ENCODE results near the gene BCKDK. TPM values are rescaled to one million over a fixed set of nuclear protein-coding genes. Genes with fewer than 3 reads are reported as not detected.
A peak's percentile ranks its signal among the peaks of the same experiment; 100 is the strongest.

The BCKDK gene
- total RNA-seq, 3 donors from 2014 or later (not counting 1 experiment from before 2014, with no cell fraction given): 9.9 to 16.3 (median 12.1) TPM

DNA sequence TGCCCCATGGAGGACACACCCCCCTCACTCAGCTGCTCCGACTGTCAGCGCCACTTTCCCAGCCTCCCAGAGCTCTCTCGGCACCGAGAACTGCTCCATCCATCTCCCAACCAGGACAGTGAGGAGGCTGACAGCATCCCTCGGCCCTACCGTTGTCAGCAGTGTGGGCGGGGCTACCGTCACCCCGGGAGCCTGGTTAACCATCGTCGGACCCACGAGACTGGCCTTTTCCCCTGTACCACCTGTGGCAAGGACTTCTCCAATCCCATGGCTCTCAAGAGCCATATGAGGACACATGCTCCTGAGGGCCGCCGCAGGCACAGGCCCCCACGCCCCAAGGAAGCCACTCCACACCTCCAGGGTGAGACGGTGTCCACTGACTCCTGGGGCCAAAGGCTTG is 31.9 kb upstream of the BCKDK start:
- Mint-ChIP-seq H3K4me3 (peak overlapping the region; percentile 28), H3K4me1 (peaks cover 51 to 67% of the 10 kb centered on the region in 2 donors), H3K36me3 (peaks cover 7% of the 10 kb centered on the region), H3K27ac (peak overlapping the region; percentile 95 to 97), H3K27me3 (ENCODE audit: low read depth in 2 of 2) (no peaks in the 10 kb centered on the region), H3K9me3 (no peaks in the 10 kb centered on the region)
- intact Hi-C loops (cut with micrococcal nuclease): no loop called here
- TF ChIP-seq, protein P1, sequence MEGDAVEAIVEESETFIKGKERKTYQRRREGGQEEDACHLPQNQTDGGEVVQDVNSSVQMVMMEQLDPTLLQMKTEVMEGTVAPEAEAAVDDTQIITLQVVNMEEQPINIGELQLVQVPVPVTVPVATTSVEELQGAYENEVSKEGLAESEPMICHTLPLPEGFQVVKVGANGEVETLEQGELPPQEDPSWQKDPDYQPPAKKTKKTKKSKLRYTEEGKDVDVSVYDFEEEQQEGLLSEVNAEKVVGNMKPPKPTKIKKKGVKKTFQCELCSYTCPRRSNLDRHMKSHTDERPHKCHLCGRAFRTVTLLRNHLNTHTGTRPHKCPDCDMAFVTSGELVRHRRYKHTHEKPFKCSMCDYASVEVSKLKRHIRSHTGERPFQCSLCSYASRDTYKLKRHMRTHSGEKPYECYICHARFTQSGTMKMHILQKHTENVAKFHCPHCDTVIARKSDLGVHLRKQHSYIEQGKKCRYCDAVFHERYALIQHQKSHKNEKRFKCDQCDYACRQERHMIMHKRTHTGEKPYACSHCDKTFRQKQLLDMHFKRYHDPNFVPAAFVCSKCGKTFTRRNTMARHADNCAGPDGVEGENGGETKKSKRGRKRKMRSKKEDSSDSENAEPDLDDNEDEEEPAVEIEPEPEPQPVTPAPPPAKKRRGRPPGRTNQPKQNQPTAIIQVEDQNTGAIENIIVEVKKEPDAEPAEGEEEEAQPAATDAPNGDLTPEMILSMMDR (IDR thresholded peaks at IDR 0.05): no peak
- Histone ChIP-seq H3K36me3 (ENCODE audit: control insufficient read depth, insufficient read depth, low read length) (peaks cover 52% of the 10 kb centered on the region), H3K27ac (ENCODE audit: low read length) (no peak overlapping the region), H3K4me1 (ENCODE audit: control insufficient read depth, insufficient read depth, low read length) (peaks cover 49% of the 10 kb centered on the region), H3K9me3 (ENCODE audit: control insufficient read depth, insufficient read depth, low read length) (no peaks in the 10 kb centered on the region), H3K27me3 (ENCODE audit: control insufficient read depth, insufficient read depth, low read length) (no peaks in the 10 kb centered on the region), H3K4me3 (ENCODE audit: low read length) (no peak overlapping the region)
- 87% methylated on average over 16 of the region's 16 CpGs for WGBS (ENCODE audit: insufficient coverage)
- ATAC-seq: no peak
- no peak for DNase-seq

DNA sequence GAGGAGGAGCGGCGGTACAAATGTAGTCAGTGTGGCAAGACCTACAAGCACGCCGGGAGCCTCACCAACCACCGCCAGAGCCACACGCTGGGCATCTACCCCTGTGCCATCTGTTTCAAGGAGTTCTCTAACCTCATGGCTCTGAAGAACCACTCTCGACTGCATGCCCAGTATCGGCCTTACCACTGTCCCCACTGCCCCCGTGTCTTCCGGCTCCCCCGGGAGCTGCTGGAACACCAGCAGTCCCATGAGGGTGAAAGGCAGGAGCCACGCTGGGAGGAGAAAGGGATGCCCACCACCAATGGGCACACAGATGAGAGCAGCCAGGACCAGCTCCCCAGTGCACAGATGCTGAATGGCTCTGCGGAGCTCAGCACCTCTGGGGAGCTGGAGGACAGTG is 31.2 kb upstream of the BCKDK start:
- Histone ChIP-seq H3K27ac (ENCODE audit: low read length) (no peak overlapping the region), H3K27me3 (ENCODE audit: control insufficient read depth, insufficient read depth, low read length) (no peaks in the 10 kb centered on the region), H3K36me3 (ENCODE audit: control insufficient read depth, insufficient read depth, low read length) (peaks cover 54% of the 10 kb centered on the region), H3K4me1 (ENCODE audit: control insufficient read depth, insufficient read depth, low read length) (peaks cover 55% of the 10 kb centered on the region), H3K9me3 (ENCODE audit: control insufficient read depth, insufficient read depth, low read length) (no peaks in the 10 kb centered on the region), H3K4me3 (ENCODE audit: low read length) (no peak overlapping the region)
- peaks cover 46 to 68% of the 10 kb centered on the region in 2 donors for H3K4me1 Mint-ChIP-seq
- no peak for ATAC-seq
- WGBS (ENCODE audit: insufficient coverage): 97% methylated on average over 13 of the region's 13 CpGs
- H3K36me3 Mint-ChIP-seq: peaks cover 7% of the 10 kb centered on the region
- H3K27me3 Mint-ChIP-seq (ENCODE audit: low read depth in 2 of 2): no peaks in the 10 kb centered on the region
- H3K27ac Mint-ChIP-seq: no peak overlapping the region
- intact Hi-C loops (cut with micrococcal nuclease): no loop called here
- no peaks in the 10 kb centered on the region for H3K9me3 Mint-ChIP-seq
- no peak overlapping the region for H3K4me3 Mint-ChIP-seq
- TF ChIP-seq, protein P1 (IDR thresholded peaks at IDR 0.05): no peak
- DNase-seq: no peak

DNA sequence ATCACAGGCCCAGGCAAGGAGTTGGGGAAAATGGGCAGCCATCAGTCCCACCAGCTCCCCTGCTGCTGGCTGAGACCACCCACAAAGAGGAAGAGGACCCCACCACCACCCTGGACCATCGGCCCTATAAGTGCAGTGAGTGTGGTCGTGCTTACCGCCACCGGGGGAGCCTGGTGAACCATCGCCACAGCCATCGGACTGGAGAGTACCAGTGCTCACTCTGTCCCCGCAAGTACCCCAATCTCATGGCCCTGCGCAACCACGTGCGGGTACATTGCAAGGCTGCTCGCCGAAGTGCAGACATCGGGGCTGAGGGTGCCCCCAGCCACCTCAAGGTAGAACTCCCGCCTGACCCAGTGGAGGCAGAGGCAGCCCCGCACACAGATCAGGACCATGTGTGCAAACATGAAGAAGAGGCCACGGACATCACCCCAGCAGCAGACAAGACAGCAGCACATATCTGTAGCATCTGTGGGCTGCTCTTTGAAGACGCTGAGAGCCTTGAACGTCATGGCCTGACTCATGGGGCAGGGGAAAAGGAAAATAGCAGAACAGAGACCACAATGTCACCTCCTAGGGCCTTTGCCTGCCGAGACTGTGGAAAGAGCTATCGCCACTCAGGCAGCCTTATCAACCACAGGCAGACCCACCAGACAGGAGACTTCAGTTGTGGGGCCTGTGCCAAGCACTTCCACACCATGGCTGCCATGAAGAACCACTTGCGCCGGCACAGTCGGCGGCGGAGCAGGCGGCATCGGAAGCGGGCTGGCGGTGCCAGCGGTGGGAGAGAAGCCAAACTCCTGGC is 30.4 kb upstream of the BCKDK start:
- peak overlapping the region; percentile 46 to 65 for H3K27ac Mint-ChIP-seq
- TF ChIP-seq, protein P1 (IDR thresholded peaks at IDR 0.05): no peak
- DNase-seq (no peak), ATAC-seq (no peak)
- H3K27me3 Mint-ChIP-seq (ENCODE audit: low read depth in 2 of 2): no peaks in the 10 kb centered on the region
- Histone ChIP-seq H3K4me3 (ENCODE audit: low read length) (no peak overlapping the region), H3K36me3 (ENCODE audit: control insufficient read depth, insufficient read depth, low read length) (peaks cover 61% of the 10 kb centered on the region), H3K27me3 (ENCODE audit: control insufficient read depth, insufficient read depth, low read length) (no peaks in the 10 kb centered on the region), H3K4me1 (ENCODE audit: control insufficient read depth, insufficient read depth, low read length) (peaks cover 48% of the 10 kb centered on the region), H3K9me3 (ENCODE audit: control insufficient read depth, insufficient read depth, low read length) (no peaks in the 10 kb centered on the region), H3K27ac (ENCODE audit: low read length) (no peak overlapping the region)
- H3K4me3 Mint-ChIP-seq: peak overlapping the region; percentile 25
- intact Hi-C loops (cut with micrococcal nuclease): no loop called here
- H3K4me1 Mint-ChIP-seq: peaks cover 43 to 65% of the 10 kb centered on the region in 2 donors
- H3K36me3 Mint-ChIP-seq: peaks cover 7% of the 10 kb centered on the region
- WGBS (ENCODE audit: insufficient coverage): 92% methylated on average over 30 of the region's 30 CpGs
- H3K9me3 Mint-ChIP-seq: no peaks in the 10 kb centered on the region

Data from natural killer cell (primary cell).